ENCODE measurements around the gene WNT8A.
"Not testable (repeated sequence)": the region's sequence is repeated elsewhere in the genome, so short reads cannot be mapped to it uniquely, and the experiment has no call there.

WNT8A gene

DNA sequence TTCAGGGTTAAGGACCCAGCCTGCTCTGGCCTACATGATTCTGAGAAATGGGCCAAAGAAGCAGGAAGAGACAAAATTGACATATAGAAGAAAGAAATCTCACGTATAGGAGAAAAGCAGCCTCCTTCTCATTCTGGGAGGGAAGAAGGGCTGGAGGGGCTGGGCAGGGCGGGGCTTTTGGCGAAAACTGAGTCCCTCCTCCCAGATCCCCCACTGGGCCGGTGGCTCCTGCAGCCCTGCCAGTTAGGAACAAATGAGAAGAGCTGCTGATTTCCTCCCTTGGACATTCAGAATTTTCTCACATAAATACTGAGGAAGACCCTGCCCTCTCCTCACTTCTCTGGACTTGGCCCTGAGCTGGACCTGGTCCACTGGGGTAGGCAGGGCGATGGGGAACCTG lies at the start of gene WNT8A:
WNT8A (plus strand) TSS at position 332 of the 400 bp plus-strand sequence. CDS start 95 bp downstream, outside the sequence.
- H3K27me3 ChIP-seq, result no peaks in the 10 kb centered on the region
- no peak for TF ChIP-seq CTCF (IDR thresholded peaks at IDR 0.05)
- no peak within 1 kb of the TSS for H3K4me3 ChIP-seq (ENCODE audit: low read depth in 1 of 2, low read length in 1 of 2)
- H3K9me3 ChIP-seq, result no peaks in the 10 kb centered on the region
- no peaks in the 10 kb centered on the region for H3K36me3 ChIP-seq
- no peaks in the 10 kb centered on the region for H3K4me1 ChIP-seq (ENCODE audit: control insufficient read depth in 1 of 2, insufficient read depth in 1 of 2, low read depth in 1 of 2, low read length in 1 of 2)
- H3K27ac ChIP-seq, result no peak within 1 kb of the TSS

GRCh38 chr5:138035605-138036537 lies 48.0 kb upstream of the WNT8A start:
- H3K27me3 ChIP-seq, result no peaks in the 10 kb centered on the region
- H3K4me1 ChIP-seq (ENCODE audit: control insufficient read depth in 1 of 2, insufficient read depth in 1 of 2, low read depth in 1 of 2, low read length in 1 of 2), result peaks cover 28 to 33% of the 10 kb centered on the region in 2 experiments
- no peak overlapping the region for H3K4me3 ChIP-seq (ENCODE audit: low read depth in 1 of 2, low read length in 1 of 2)
- no peaks in the 10 kb centered on the region for H3K36me3 ChIP-seq
- peak; percentile 81 for TF ChIP-seq CTCF (IDR thresholded peaks at IDR 0.05)
- no peaks in the 10 kb centered on the region for H3K9me3 ChIP-seq
- H3K27ac ChIP-seq, result no peak overlapping the region

DNA sequence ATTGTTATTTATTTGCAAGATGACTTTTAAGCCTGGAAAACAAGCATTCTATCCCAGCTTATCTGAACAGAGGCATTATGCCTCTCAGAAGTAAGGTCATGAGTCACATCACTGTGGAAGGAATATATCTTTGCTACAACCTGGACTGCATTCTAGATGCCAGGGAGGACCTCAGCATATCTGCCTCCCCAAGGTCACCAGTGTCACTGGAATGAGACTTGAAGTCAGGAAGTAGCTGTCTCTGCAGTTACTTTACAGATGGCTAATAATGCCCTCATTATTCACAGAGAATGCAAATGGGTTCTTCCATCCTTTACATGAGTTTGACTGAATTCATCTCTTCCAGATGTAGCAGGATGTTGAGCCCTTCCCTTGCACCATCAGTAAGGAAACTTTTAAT lies 46.6 kb upstream of the WNT8A start:
- no peak overlapping the region for H3K4me3 ChIP-seq (ENCODE audit: low read depth in 1 of 2, low read length in 1 of 2)
- peaks cover 29 to 33% of the 10 kb centered on the region in 2 experiments for H3K4me1 ChIP-seq (ENCODE audit: control insufficient read depth in 1 of 2, insufficient read depth in 1 of 2, low read depth in 1 of 2, low read length in 1 of 2)
- no peak overlapping the region for H3K27ac ChIP-seq
- no peak for TF ChIP-seq CTCF (IDR thresholded peaks at IDR 0.05)
- H3K27me3 ChIP-seq, result no peaks in the 10 kb centered on the region
- no peaks in the 10 kb centered on the region for H3K9me3 ChIP-seq
- no peaks in the 10 kb centered on the region for H3K36me3 ChIP-seq

- Histone ChIP-seq H3K36me3 (no peaks in the 10 kb centered on the region), H3K27ac (no peak overlapping the region), H3K4me3 (ENCODE audit: low read depth in 1 of 2, low read length in 1 of 2) (no peak overlapping the region), H3K9me3 (no peaks in the 10 kb centered on the region), H3K27me3 (no peaks in the 10 kb centered on the region), H3K4me1 (ENCODE audit: control insufficient read depth in 1 of 2, insufficient read depth in 1 of 2, low read depth in 1 of 2, low read length in 1 of 2) (peaks cover 36 to 40% of the 10 kb centered on the region in 2 experiments)
- no peak for TF ChIP-seq CTCF (IDR thresholded peaks at IDR 0.05)
These were observed 45.8 kb upstream of the WNT8A start for GRCh38 chr5:138037907-138038633.

DNA sequence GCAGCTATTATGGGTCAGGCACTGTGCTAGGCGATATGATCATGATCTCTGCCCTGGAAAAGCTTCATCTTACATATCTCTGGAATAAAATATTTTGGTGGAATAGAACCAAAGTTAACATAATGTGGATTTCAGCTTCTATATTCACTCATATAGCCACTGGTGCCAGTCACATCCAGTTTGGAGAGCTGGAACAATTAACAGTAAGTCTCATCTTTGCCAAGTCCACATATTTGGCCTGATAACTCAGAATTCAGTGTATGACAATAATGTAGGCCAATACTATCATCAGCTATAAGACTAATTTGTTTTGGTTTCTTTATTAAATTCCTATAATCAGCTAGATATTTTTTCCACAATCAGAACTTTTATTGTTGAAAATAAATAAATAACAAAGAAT lies 45.0 kb upstream of the WNT8A start:
- Histone ChIP-seq H3K4me1 (ENCODE audit: control insufficient read depth in 1 of 2, insufficient read depth in 1 of 2, low read depth in 1 of 2, low read length in 1 of 2) (peaks cover 29 to 33% of the 10 kb centered on the region in 2 experiments), H3K36me3 (no peaks in the 10 kb centered on the region), H3K9me3 (no peaks in the 10 kb centered on the region), H3K27me3 (no peaks in the 10 kb centered on the region), H3K27ac (no peak overlapping the region), H3K4me3 (ENCODE audit: low read depth in 1 of 2, low read length in 1 of 2) (no peak overlapping the region)
- TF ChIP-seq CTCF (IDR thresholded peaks at IDR 0.05), result no peak

- H3K9me3 ChIP-seq; H3K27ac ChIP-seq; H3K36me3 ChIP-seq; H3K4me3 ChIP-seq (ENCODE audit: low read depth in 1 of 2, low read length in 1 of 2); H3K27me3 ChIP-seq: not testable (repeated sequence)
- peaks cover 22 to 23% of the 10 kb centered on the region in 2 experiments for H3K4me1 ChIP-seq (ENCODE audit: control insufficient read depth in 1 of 2, insufficient read depth in 1 of 2, low read depth in 1 of 2, low read length in 1 of 2)
These were observed 38.5 kb upstream of the WNT8A start for GRCh38 chr5:138045283-138045682.

All from neutrophil (primary cell).